NCI-H226 (cell line): ENCODE measurements around the gene TMEM9B.
A peak's percentile ranks its signal among the peaks of the same experiment; 100 is the strongest.
"Not testable (repeated sequence)": the region's sequence is repeated elsewhere in the genome, so short reads cannot be mapped to it uniquely, and the experiment has no call there.

Experiments
- DNase-seq: peaks from one replicate; pipeline ENCODE4 v3.0.0-alpha.2; 2015

The TMEM9B gene

DNA sequence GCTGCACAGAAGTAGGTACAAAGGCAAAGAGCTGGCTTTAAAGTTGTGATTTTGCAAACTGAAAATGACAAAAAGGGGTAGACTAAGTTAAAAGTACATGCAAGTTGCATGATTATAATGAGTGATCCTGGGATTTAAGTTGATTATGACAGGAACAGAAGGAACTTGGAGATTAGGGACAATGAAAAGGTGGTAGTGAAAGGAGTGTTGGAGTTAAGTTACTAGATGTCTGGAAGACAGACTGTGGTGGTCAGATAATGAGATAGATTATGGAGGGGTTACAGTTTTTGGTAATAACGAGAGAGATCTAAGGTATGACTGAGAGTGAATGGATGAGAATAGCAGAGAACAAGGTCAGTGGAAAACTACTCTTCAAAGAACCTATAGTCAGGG lies 7.7 kb upstream of the TMEM9B start:
- DNase-seq = no peak

DNA sequence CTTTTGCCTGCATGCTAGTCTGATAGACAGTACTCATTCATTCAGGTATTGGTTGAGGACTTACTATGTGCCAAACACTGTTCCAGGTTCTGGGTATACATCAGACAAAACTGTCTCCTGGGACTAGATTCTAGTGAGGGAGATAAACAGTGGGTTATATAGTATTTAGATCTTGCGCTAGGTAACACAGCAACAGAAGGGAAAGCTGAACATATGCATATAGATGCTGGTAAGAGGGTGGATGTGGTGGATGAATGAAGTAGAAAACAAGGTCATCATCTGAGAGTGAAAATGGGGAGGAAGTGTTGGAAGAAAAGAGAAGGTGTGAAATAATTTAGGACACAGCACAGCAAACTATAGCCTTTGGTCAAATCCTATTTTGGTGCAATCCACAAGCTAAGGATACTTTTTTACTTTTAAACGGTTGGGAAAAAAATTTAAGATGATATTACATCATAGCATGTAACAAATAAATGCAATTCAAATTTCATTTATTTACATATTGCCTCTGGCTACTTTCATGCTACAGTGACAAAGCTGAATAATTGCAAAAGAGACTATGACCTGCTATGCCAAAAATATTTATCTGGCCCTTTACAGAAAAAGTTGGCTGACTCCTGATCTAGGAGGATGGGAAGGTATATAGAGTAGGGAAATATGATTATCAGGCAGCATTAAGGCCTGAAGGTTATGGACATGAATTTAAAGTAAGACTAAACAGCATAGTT lies 7.1 kb upstream of the TMEM9B start:
- no peak for DNase-seq

DNA sequence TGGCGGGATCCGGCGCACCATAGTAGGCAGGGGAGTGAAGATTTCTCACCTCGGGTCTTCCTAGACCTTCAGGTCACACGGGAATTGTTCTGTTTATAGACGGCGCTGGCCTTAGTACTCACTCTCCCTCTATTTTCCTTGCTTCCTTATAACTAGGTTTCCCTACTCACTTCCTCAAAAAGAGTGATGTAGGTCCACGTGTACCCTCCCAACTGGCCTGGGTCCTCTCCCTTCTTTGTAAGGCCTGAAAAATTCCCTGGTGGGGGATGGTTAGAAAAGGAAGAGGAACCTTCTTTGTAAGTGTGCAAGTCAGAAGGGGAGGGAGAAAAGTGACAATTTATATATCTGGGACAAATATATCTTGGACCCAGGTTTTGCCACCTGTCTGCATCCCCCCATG lies 2.9 kb upstream of the TMEM9B start:
- no peak for DNase-seq

DNA sequence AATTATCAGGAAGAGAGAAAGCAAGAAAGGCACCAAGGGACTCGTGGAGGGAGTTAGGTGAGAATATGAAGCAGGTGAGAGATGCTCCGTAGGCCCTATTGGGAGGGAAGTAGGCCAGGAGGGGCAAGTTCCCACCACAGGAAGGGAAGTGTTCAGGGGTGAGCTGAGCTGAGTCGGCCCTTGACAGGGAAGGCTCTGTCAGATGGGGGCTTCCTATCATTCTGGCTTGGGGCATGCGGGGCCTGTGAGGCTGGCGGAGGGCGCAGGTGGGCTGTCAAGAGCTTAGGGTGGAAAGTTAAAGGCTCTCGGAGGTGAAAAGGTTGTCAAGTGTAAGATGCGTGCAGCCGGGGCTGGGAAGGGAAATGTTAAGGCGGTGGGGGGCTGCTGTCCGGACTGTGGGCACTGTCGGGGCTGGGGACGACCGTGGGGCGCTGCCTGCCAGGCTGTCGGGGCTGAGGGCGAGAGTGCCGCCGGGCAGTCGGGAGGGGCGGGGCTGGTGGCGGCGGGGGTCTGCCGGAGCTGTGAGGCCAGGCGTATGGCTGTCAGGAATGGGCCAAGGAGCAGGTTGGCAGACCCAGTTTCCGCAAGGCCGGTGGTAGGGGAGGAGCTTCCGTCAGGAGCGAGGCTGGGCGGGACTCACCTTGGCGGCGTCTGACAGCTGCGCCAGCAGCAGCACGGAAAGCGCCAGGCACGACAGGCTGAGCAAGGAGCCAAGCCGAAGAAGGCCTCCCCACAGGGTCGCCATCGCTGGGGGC lies 496 bp downstream of the TMEM9B start:
- DNase-seq = peak; percentile 83

DNA sequence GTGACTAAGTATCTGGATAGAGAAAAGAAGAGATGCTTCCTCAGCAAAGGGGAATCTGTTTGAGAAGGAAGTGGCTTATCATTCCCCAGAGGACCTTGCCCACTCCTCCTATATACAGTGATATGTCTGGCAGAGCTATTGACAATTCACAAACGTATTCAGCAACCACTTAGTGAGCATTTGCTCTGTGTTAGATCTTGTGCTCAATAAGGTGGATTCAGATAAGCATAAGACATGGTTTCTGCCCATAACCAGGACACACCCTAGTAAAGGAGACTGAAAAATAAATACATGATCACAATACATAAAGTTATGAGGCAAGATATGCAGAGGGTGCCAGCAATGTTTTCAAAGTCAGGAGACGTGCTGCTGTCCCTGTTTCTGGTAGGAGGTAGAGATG lies 1.4 kb downstream of the TMEM9B start:
- DNase-seq = no peak

DNA sequence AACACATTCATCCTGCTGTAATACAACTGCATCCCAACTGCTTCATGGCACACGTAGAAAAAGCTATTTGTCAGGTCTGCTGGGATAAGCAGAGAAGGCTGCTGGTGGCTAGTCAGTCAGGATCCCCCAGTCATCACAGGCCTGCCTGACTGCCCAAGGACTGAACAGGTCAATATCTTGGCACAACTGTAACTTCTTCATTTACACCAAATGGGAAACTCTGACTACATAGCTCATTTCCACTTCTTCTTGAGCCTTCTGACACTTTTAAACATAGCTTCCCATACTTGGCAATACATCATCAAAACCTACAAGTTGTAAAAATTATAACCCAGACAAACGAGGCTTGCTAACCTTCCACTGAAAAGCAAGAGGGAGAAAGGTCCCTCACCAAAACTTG lies 2.8 kb downstream of the TMEM9B start:
- no peak for DNase-seq

DNA sequence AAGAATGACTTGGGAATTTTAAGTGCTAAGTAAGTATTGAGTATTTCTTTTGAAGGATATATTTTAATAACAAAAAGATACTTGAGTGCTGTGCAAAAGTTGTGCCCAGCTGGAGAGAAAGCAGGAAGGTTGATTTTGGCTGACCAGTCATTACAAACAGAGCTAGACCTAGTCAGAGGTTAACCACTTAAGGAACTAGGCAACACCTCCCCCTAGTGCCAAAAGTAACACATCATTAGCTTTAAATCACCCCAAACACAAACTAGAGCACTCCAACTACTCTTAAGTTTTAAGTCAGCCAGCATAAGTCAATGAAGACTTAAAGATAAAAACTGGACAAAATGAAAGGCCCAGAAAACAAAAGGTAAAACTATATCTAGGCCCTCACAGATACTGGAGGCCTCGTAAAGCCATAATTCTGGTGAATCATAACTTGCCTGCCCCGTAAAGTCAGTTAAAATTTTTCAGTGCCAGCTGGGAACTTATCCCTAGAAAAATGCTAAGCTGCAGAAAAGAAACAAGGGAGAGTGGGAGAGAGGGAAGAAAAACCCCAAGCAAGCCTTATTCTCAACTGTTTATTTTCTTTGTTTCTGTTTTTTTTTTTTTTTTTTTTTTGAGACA lies 4.6 kb downstream of the TMEM9B start:
- peak; percentile 60 for DNase-seq

DNA sequence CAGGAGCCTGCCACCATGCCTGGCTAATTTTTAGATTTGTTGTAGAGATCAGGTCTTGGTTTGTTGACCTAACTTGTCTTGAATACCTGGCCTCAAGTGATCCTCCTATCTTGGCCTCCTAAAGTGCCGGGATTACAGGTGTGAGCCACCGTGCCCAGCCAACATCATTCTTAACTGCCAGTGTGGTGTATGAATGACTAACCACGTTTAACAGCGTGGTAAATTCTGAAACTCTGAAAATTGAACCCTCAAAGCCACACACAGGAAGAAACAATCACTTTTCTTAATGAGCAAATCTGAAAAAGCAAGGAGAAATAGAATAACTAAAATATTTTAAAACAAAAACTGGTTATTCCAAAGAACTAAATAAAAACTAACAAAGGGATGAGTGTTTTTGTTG lies 7.4 kb downstream of the TMEM9B start:
- DNase-seq = no peak

DNA sequence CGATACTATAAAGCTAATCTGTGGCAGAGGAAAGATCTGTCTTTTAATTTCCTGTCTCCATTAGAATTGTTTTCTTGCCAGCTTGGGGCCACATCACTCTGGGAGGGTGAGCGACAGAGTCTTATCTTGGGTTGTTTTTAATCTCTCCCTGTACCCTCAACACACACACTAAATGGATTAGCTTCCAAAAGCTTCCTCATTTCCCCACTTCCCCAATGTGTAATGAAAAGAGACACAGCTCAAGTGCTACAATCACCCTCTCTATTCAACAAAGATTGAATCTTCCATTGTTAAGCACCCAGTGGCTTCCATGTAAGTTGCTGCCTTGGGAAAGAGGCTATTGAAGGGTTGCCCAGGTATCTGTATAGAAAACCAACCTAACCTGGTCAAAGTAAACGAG lies 15.4 kb downstream of the TMEM9B start:
- DNase-seq = no peak

DNA sequence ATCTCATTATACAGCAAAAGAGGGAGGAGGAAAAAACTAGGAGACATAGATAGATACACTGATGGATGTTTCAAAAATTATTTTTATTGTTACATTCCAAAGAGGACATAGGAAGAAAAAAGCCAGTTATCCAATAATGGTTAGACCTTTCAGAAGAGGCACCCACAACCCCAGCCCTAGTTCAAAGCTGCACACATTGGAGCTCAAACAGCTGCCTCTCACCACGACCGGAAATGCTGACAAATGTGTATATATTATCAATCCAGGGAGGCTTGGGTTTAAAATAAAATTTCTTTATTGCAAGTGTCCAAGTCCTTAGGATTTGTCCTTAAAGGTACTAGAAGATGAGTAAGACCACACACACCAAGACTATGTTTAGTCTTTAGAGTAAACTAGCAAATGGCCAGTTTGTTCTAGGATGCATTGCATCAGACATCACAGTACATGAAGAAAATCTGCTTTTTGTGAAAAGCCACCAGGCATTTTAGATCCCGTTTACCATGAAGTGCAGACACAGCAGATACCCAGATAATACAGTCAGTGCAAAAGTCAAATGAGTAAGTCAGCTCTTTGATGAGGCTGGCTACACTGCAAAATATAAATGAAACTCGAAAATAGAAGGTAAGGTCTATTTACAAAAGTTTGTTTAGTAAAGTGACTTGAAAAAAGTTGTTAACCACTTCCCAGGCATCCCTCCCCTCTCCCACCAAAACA lies 16.9 kb downstream of the TMEM9B start:
- DNase-seq = no peak

DNA sequence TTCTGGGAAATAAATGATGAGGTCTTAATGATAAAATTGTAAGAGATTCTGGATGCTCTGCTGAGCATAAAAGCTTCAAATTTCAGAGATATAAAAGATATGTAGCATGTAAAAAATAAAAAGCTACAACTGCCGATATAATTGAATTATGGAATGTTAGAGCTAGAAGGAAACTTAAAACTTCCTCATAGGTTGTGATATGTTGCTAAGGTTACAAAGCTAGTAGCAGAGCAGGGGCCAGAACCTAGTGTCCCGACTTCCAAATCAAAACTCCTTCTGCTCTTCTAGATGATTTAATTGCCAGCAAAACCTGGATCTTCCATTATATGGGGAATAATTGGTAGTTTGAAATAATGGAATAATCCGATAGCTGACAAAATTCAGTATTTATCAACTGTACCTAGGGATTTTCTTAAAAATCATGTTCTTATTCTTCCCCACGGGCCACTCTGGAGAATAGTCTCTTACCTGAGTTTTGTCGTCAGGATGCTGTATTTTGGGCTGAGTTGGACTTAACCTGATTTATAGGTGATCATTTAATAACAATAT lies 21.6 kb downstream of the TMEM9B start, which contains the start of gene ASCL3:
Gene ASCL3 (minus strand): TSS at position 499 of the 549 bp plus-strand sequence. CDS start 4,855 bp downstream, outside the sequence.
- no peak for DNase-seq

DNA sequence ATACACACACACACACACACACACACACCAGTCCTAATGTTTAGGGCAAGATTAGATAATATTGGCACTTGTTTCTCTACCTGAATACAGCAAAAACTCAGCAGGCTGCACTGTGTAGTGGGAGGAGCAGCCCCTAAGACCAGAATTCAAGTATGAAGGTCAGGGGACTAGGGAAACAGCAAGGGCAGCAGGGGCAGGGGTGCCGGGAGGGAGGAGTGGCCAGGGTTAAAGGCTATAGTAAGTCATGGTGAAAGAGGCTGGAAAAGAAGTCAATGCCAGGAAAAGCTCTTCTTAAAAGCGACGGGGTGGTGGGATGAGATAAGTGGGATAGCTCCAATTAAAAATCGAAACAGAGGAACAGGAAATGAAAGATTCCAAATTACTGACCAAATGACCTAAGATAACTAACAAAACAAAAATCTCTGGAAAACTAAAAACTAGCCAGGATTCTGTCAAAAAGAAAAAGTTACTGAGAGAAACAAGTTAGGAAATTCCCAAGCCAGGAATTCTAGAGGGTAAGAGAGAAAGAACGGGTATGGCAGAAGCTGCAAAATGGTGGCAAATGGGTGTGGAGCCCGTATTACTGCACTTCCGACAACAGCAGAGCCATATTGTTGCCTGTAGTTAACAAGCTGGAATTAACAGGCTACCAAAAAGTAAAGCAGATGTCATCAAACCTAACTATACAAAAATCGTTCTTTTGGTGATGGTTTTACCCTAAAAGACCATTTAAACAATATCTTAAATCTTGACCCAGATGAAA lies 22.7 kb downstream of the TMEM9B start:
- DNase-seq = no peak

DNA sequence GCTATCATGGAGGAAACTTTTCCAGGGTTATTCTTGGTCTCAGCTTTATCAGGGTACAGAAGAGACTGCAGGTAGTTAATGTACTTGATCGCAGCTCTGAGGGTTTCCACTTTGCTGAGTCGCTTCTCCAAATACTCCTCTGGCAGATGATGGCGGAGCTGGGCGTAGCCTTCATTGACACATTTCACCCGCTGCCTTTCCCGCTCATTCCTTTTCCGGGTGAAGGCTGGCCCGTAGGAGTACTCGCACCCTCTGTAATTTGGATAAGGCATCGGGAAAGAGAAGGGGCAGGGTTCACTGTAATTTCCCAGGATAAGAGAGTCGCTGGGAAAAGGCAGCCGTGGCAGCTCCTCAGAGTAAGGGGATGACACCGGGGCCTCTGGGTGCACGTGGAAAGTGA lies 26.6 kb downstream of the TMEM9B start:
- no peak for DNase-seq

DNA sequence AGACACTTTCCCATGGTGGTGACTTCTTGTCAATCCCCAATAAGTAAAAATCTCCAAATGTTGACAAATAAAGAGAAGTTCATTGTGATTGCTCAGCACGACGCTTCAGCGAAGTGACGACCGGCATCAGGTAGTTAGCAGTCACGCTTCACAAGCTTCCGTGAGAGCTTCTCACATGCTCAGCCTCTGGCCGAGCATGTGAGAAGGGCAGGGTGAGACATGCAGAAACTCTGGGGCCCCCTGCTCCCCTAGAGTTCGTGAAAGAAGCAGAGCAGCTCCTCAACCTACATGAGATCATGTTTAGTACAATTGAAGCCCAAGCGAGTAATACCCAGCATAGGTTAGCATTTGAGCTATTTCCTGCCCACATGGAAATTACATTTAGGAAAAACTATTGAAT lies 27.1 kb downstream of the TMEM9B start:
- no peak for DNase-seq

DNA sequence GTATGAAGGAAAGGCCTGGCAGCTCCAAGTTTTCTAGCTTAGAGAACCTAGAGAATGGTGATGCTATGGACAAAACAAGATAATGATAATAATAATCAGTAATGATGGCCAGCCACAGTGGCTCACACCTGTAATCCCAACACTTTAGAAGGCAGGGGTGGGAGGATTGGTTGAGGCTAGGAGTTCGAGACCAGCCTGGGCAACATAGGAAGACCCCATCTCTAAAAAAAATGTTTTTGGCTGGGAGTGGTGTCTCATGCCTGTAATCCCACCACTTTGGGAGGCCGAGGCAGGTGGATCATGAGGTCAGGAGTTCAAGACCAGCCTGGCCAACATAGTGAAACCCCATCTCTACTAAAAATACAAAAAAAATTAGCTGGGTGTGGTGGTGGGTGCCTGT lies 28.5 kb downstream of the TMEM9B start:
- DNase-seq = not testable (repeated sequence)

DNA sequence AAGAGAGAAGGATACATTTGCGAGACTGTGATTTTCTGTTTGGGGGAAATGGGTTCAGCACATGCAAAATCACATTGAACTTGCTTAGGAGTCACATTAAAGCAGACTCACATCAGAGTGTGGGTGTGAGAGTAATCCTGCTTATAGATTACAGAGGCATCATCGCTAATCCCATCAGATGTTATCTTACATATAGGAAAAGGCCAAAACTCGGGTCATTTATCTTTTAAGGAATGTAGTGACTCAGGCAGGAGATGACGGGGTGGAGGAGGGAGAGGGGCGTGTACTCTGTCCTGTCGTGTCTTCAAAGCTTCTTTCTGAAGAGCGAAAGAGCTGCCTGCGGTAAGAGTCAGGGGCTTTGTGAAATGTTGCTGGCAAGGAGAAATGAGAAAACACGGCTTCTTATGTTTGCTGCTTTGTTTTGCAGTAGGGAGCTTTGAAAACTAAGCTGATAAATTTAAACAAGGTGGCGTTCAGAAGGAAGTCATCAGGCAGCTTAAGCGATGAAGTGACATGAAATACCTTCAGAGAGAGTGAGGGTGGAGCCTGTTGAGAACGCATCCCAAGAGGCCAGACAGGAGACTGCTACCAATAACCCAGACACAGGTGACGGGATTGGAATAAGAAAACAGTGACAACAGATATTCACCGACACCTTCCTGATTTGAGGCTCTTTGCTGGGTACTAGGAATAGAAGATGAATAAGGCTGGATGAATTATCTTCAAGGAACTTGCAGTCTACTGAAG lies 29.3 kb downstream of the TMEM9B start:
- DNase-seq = peak; percentile 74

DNA sequence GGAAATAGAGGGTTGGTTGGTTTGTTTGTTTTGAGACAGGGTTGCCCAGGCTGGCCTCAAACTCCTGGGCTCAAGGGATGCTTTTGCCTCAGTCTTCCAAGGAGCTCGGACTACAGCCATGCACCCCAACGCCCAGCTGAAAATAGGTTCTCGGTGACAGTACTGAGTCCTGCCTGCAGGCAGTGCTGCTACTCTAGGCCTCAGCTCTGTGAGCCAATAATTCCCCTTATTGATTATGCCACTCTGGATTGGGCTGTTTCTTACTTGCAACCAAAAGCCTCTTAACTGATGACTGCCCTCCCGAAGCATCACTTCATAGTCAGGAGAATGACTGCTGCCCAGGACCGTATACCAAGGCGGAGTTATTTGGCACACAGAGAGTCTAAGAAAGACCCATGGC lies 30.3 kb downstream of the TMEM9B start:
- DNase-seq = no peak

DNA sequence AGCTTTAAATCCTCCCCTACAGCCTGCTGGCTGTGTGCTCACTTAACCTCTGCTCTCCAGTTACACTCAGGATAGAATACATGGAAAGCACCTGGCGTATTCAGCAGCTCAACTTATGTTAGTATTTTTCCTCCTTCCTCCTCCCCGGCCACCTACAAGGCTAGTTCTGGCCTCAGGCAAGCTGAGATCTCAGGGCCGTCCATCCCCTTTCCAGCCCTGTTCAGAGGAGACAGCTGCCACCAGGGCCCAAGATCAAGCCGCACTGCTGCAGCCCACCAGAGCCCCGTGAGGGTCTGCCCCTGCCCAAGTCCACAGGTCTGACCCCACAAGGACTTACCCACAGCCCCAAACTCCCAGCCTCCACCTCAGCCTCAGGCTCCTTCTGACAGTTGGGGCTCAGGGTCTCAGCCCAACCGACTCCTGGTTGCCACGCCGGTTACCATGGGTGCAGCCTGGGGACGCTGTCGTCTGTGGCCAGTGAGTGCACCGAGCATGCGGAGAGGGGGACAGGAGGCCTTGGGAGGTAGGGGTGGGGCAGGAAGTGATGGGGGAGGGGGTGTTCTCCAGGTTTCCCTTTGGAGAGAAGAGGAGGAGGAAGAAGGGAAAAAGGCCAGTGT lies 31.6 kb downstream of the TMEM9B start, which contains the start of gene C11orf16:
Gene C11orf16 (minus strand): TSS at position 384 of the 617 bp plus-strand sequence. CDS start 639 bp downstream, outside the sequence.
- no peak for DNase-seq

DNA sequence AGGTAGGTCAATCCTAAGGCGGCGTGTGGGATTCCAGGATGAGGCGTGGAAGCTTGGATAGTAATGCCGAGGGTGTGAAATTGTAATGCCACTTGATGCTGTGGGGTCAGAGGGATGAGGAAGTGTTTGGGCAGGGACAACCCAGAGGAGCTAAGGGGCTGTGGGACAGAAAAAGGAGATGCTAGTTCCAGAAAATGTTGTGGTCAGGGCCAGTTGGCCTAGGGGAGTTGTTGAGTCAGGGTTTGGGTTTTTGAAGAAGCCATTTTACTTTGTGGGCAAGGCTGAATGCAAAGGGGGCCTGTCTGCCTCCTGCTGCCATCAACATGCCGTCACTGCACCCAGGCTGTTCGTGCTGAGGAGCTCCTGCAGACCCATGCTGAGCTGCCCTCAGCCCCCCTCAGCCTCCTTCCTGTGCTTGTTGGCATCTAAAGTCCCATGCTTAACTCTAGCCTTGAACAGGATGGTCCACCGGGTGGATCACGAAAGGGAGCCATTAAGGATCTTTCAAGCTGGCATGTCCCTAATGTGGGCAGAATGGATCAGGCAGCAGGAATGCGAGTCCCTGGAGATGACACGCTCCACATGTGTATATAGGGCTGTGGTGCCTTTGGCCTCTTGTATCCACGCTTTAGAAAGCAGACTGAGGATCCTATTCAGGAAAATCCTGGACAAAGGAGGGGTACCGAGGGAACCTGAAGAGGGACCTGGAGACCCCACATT lies 33.6 kb downstream of the TMEM9B start:
- no peak for DNase-seq

DNA sequence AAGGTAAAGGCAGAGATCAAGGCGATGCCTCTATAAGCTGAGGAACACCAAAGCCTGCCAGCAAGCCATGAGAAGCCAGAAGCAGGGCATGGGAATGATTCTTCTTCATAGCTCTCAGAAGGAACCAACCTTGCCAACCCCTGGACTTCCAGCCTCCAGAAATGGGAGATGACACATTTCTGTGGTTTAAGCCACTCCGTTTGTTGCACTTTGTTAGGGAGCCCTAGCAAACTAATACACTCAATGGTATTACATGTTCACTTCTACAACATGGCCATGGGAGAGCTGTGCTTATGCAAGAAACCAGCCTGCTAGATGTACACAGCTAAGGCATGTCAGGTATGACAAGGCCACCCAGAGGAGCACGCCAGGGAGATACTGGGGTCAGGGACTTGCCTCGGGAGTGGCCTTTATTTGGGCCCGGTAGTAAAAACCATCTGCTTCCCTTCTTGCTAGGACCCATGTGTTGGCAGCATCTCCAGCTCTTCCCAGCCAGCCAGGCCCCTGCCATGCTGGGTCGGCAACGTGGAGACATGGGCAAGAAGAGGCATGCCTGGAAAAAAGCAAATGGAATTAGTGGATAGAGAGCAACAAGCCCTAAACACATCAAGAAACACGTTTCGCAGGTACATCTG lies 35.1 kb downstream of the TMEM9B start:
- DNase-seq = no peak
